K562 (cell line): ENCODE data around the gene DCAF11. TPM values are rescaled to one million over a fixed set of nuclear protein-coding genes. Genes with fewer than 3 reads are reported as not detected.
A peak's percentile ranks its signal among the peaks of the same experiment; 100 is the strongest.

Experiments
- ATAC-seq: fragments of 200-7000 bp; cut with Tn5 transposase; 3 replicates; pipeline ENCODE4 v1.9.1; 2020; ENCODE audit warnings: moderate library complexity
- BruUV-seq: library from RNA; stranded (reverse); fragments of 400-500 nt; replicated peaks from 2 replicates; lab custom pipeline; 2021; lab: Mats Ljungman, UMichigan
- CTCF ChIA-PET: fragments of 300-600 bp; formaldehyde crosslinking; extraction: SDS; loops from one replicate; lab custom pipeline; 2021; ENCODE audit warnings: low intra/inter-chr PET ratio; lab: Yijun Ruan, JAX
- POLR2A ChIA-PET: fragments of 300-600, 350-650 bp; sonication (Branson Sonifier 250); formaldehyde crosslinking; extraction: SDS; loops from one replicate; lab custom pipeline; 2021; ENCODE audit warnings: antibody characterized with exemption, inconsistent platforms; lab: Yijun Ruan, JAX
- DNase-seq, 4 experiments: peaks; one replicate each; pipeline versions ENCODE4 v3.0.0 to v3.0.0-alpha.2; 2011 to 2018; ENCODE audit warnings: low spot score in 3 of 4, mixed read lengths in 3 of 4; ENCODE audit errors: extremely low read depth in 1 of 4
- FAIRE-seq: peaks from 2 replicates; lab custom pipeline; 2011; peaks lifted over from hg19 to GRCh38; lab: Jason Lieb, UNC
- H2AFZ ChIP-seq: 2 replicates; pipeline ENCODE4 v1.6.0; 2011; ENCODE audit warnings: low read depth, low read length, control low read depth, inconsistent platforms
- H3K27ac ChIP-seq: fragments of 200-600 bp; 3 replicates; pipeline ENCODE4 v1.8.0; 2011; ENCODE audit warnings: low read depth, mild to moderate bottlenecking, control low read depth, inconsistent platforms, low read length, moderate library complexity, mixed read lengths; ENCODE audit errors: extremely low read depth
- H3K27me3 ChIP-seq, 2 experiments: fragments of 300-600 bp in 1 of 2; 2 replicates in 1 of 2; 3 replicates in 1 of 2; pipeline versions ENCODE4 v1.6.0 to v1.8.0; 2011; ENCODE audit warnings: inconsistent platforms in 2 of 2, low read length in 2 of 2, mild to moderate bottlenecking in 1 of 2, mixed read lengths in 1 of 2, moderate library complexity in 1 of 2; ENCODE audit not compliant: control insufficient read depth in 2 of 2, insufficient read depth in 2 of 2
- H3K36me3 ChIP-seq: fragments of 300-600 bp; 3 replicates; pipeline ENCODE4 v1.8.0; 2011; ENCODE audit warnings: mild to moderate bottlenecking, low read length, inconsistent platforms; ENCODE audit not compliant: control insufficient read depth, insufficient read depth
- H3K4me1 ChIP-seq, 2 experiments: fragments of 200-600 bp in 1 of 2; replicated peaks in 1 of 2; 2 replicates in 1 of 2; 3 replicates in 1 of 2; pipeline versions ENCODE4 v1.5.1 to v1.8.0; 2011; ENCODE audit warnings: inconsistent platforms in 2 of 2, low read length in 2 of 2, mild to moderate bottlenecking in 1 of 2, mixed read lengths in 1 of 2, moderate library complexity in 1 of 2; ENCODE audit not compliant: control insufficient read depth in 2 of 2, insufficient read depth in 2 of 2
- H3K4me2 ChIP-seq: 2 replicates; pipeline ENCODE4 v1.6.1; 2011; ENCODE audit warnings: low read length, control low read depth, inconsistent platforms, mixed read lengths; ENCODE audit not compliant: insufficient read depth
- H3K4me3 ChIP-seq: fragments of 200-600 bp; sonication (generic), shearing (Covaris generic); 2 replicates; pipeline ENCODE4 v1.5.1; 2016; ENCODE audit warnings: control low read depth, inconsistent platforms
- H3K79me2 ChIP-seq: fragments of 200-600 bp; 3 replicates; pipeline ENCODE4 v1.8.0; 2011; ENCODE audit warnings: low read length, inconsistent platforms; ENCODE audit not compliant: control insufficient read depth, insufficient read depth
- H3K9ac ChIP-seq, 2 experiments: 2 replicates each; pipeline versions ENCODE4 v1.6.0 to v1.6.1; 2011; ENCODE audit warnings: low read depth in 2 of 2, low read length in 2 of 2, control low read depth in 1 of 2, inconsistent platforms in 1 of 2, mild to moderate bottlenecking in 1 of 2, mixed read lengths in 1 of 2; ENCODE audit not compliant: insufficient read depth in 1 of 2
- H3K9me1 ChIP-seq: one replicate; pipeline ENCODE4 v1.6.0; 2011; ENCODE audit warnings: inconsistent platforms, mild to moderate bottlenecking, low read length, moderate library complexity; ENCODE audit not compliant: control insufficient read depth, insufficient read depth
- H3K9me3 ChIP-seq: replicated peaks from 2 replicates; pipeline ENCODE4 v1.5.1; 2011; ENCODE audit warnings: low read depth, low read length, inconsistent platforms; ENCODE audit not compliant: control insufficient read depth, insufficient read depth
- H4K20me1 ChIP-seq: replicated peaks from 2 replicates; pipeline ENCODE4 v1.6.1; 2011; ENCODE audit warnings: low read length, inconsistent platforms, mixed read lengths; ENCODE audit not compliant: control insufficient read depth, insufficient read depth
- ARNT ChIP-seq, 2 experiments: fragments of 450-650 bp; IDR thresholded peaks; 2 replicates each; pipeline ENCODE4 v1.6.1; 2016; ENCODE audit warnings: mild to moderate bottlenecking in 1 of 2
- ASH1L ChIP-seq: fragments of 450-650 bp; IDR thresholded peaks from 2 replicates; pipeline ENCODE4 v1.6.1; 2018; ENCODE audit warnings: borderline replicate concordance, mild to moderate bottlenecking, low read depth; ENCODE audit not compliant: partially characterized antibody
- CCNT2 ChIP-seq: IDR thresholded peaks from 2 replicates; pipeline ENCODE4 v1.6.1; 2011; ENCODE audit warnings: borderline replicate concordance, low read depth, mild to moderate bottlenecking, moderate library complexity, mixed read lengths, low read length; ENCODE audit not compliant: insufficient read length; ENCODE audit errors: extremely low read depth
- ETV6 ChIP-seq, 3 experiments: fragments of 150-350 bp in 1 of 3; sonication (generic) in 1 of 3; formaldehyde crosslinking in 1 of 3; IDR thresholded peaks; 2 replicates each; pipeline versions ENCODE4 v1.6.1 to v1.8.0; 2014 to 2022; ENCODE audit warnings: borderline replicate concordance in 2 of 3, low read depth in 2 of 3, antibody characterized with exemption in 1 of 3, low read length in 1 of 3, mild to moderate bottlenecking in 1 of 3, missing genetic modification reagents in 1 of 3
- HCFC1 ChIP-seq: IDR thresholded peaks from 2 replicates; pipeline ENCODE4 v1.6.1; 2012; ENCODE audit warnings: low read depth, low read length, improper control_type of control experiment
- JUN ChIP-seq, 2 experiments: sonication (generic) in 1 of 2; formaldehyde crosslinking in 1 of 2; IDR thresholded peaks; 2 replicates each; pipeline versions ENCODE4 v1.6.1 to v1.8.0; 2012 to 2022; ENCODE audit warnings: borderline replicate concordance in 2 of 2, mild to moderate bottlenecking in 2 of 2, improper control_type of control experiment in 1 of 2, low read depth in 1 of 2, low read length in 1 of 2, missing genetic modification reagents in 1 of 2
- MAZ ChIP-seq, 2 experiments: fragments of 450-650 bp in 1 of 2; sonication (generic) in 1 of 2; formaldehyde crosslinking; IDR thresholded peaks in 1 of 2; conservative IDR thresholded peaks in 1 of 2; 2 replicates each; pipeline versions ENCODE4 v1.4.0 to v1.5.0; 2020; ENCODE audit warnings: mild to moderate bottlenecking in 1 of 2, missing genetic modification reagents in 1 of 2
- NFRKB ChIP-seq: fragments of 450-650 bp; IDR thresholded peaks from 2 replicates; pipeline ENCODE4 v1.6.1; 2016; ENCODE audit warnings: low read depth
- SRF ChIP-seq, 2 experiments: fragments of 250-450, 450-650 bp in 1 of 2; sonication (Bioruptor Pico) in 1 of 2; sonication (generic) in 1 of 2; formaldehyde crosslinking; IDR thresholded peaks; 2 replicates each; pipeline versions ENCODE4 v1.5.0 to v1.5.1; 2020 to 2022; ENCODE audit warnings: mild to moderate bottlenecking in 1 of 2, missing genetic modification reagents in 1 of 2
- ZKSCAN3 ChIP-seq: fragments of 250-450 bp; sonication (Bioruptor Pico); IDR thresholded peaks from 2 replicates; pipeline ENCODE4 v1.4.0; 2020
- ZNF175 ChIP-seq: fragments of 200-800 bp; sonication (Bioruptor generic); IDR thresholded peaks from 2 replicates; pipeline ENCODE4 v1.6.1; 2016; ENCODE audit warnings: low read depth, mild to moderate bottlenecking, missing genetic modification characterization, missing compliant biosample characterization
- WGBS: fragments of 100-300 bp; shearing (Covaris generic); methylation state at CpG from one replicate; pipeline ENCODE4 v1.1.6; 2016; ENCODE audit warnings: low coverage, mixed read lengths; ENCODE audit not compliant: insufficient coverage; ENCODE audit errors: missing lambda C conversion rate; 5-methylcytosine and 5-hydroxymethylcytosine counted together
- in situ Hi-C: fragments of 300-500 bp; cut with MboI; formaldehyde crosslinking; loops from 4 replicates; pipeline ENCODE4 v1.15.0; 2018; ENCODE audit warnings: inconsistent platforms, mixed read lengths
- intact Hi-C: fragments of 100-400 bp; cut with micrococcal nuclease; formaldehyde crosslinking; loops from 2 replicates; pipeline ENCODE4 v1.14.2; 2022
- polyA plus RNA-seq, 8 experiments: library from polyadenylated mRNA; depleted of rRNA in 4 of 8; stranded (reverse) in 5 of 8; unstranded in 3 of 8; fragments of >200 nt; fragmentation: Nextera tagmentation in 2 of 8; fragmentation: Illumina TruSeq in 1 of 8; extraction: Ambion mirVana in 2 of 8; extraction: Trizol in 1 of 8; gene quantifications; 2 replicates each; pipeline versions ENCODE4 v1.2.1 to v1.2.3, GENCODE V29; 2011 to 2014; ENCODE audit warnings: inconsistent platforms in 1 of 8, missing spikeins in 1 of 8
- total RNA-seq, 7 experiments: library from RNA; depleted of rRNA in 6 of 7; stranded (reverse); fragments of >200 nt in 6 of 7; fragmentation: Illumina TruSeq in 2 of 7; extraction: Trizol in 2 of 7; gene quantifications; 2 replicates each; pipeline versions ENCODE4 v1.2.1 to v1.2.3, GENCODE V29; 2011 to 2021; ENCODE audit warnings: low replicate concordance in 1 of 7
- TF ChIP-seq, protein P1 (sequence below): sonication (generic); formaldehyde crosslinking; IDR thresholded peaks from 2 replicates; pipeline ENCODE4 v1.8.0; 2022; ENCODE audit warnings: mild to moderate bottlenecking, low read depth, missing genetic modification reagents
- TF ChIP-seq, protein P2 (sequence below): fragments of 200-400 bp; formaldehyde crosslinking; IDR thresholded peaks from 2 replicates; pipeline ENCODE4 v1.6.1; 2017; ENCODE audit warnings: mild to moderate bottlenecking, low read depth, low read length, moderate library complexity
- TF ChIP-seq, protein P3 (sequence below): fragments of 450-650 bp; conservative IDR thresholded peaks from 2 replicates; pipeline ENCODE4 v1.6.1; 2016; ENCODE audit warnings: missing genetic modification characterization, low read depth, mild to moderate bottlenecking, missing compliant biosample characterization, moderate library complexity

The DCAF11 gene
- total and polyA plus RNA-seq, 9 of the 15 experiments (the other 6 are each of a cell fraction or from before 2014, with no cell fraction given) = 8.5 to 46.2 (median 36.4) TPM

- POLR2A ChIA-PET = interaction anchor here (0.6 to 1.6 kb wide), 6 partner anchors 11 to 1225 kb away, joined by 3 to 15 read pairs (median 4); partner anchors contain the start of genes DCAF11, NRL and PCK2
- no TSS peak for BruUV-seq
- peaks cover 17% of the 10 kb centered on the region for H3K79me2 ChIP-seq
- peaks cover 7 to 34% of the 10 kb centered on the region in 2 experiments; a peak in 4 of 5 replicates for H3K4me1 ChIP-seq
- no peaks in the 10 kb centered on the region; the same call in 1 of the 2 replicates for H4K20me1 ChIP-seq
- peak within 1 kb of the TSS; percentile 92 for H3K4me3 ChIP-seq
- in situ Hi-C loops (no loop called here), intact Hi-C loops (no loop called here)
- FAIRE-seq (peak; percentile 79), ATAC-seq (peak; percentile 97), DNase-seq (peak; percentile 91 to 95 (median 92))
- CTCF ChIA-PET = no interaction called here
- no peaks in the 10 kb centered on the region for H3K9me1 ChIP-seq
- H3K9me3 ChIP-seq = no peaks in the 10 kb centered on the region
- peaks cover 24% of the 10 kb centered on the region for H3K36me3 ChIP-seq
- H3K27me3 ChIP-seq = no peaks in the 10 kb centered on the region
- peak within 1 kb of the TSS; percentile 84 for H3K4me2 ChIP-seq
- H3K27ac ChIP-seq = peak within 1 kb of the TSS; percentile 76
- H3K9ac ChIP-seq = peak within 1 kb of the TSS; percentile 71 to 93
- peak within 1 kb of the TSS; percentile 91 for H2AFZ ChIP-seq
- 1% methylated on average over 23 of the region's 75 CpGs for WGBS
- no peak for TF ChIP-seq NFRKB
- no peak for TF ChIP-seq ASH1L
- TF ChIP-seq, protein P1, sequence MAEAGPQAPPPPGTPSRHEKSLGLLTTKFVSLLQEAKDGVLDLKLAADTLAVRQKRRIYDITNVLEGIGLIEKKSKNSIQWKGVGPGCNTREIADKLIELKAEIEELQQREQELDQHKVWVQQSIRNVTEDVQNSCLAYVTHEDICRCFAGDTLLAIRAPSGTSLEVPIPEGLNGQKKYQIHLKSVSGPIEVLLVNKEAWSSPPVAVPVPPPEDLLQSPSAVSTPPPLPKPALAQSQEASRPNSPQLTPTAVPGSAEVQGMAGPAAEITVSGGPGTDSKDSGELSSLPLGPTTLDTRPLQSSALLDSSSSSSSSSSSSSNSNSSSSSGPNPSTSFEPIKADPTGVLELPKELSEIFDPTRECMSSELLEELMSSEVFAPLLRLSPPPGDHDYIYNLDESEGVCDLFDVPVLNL (CRISPR knock-in tag) = no peak
- TF ChIP-seq MAZ (CRISPR knock-in tag; conservative IDR thresholded peaks at IDR 0.05 in 1 of 2, IDR thresholded peaks at IDR 0.05 in 1 of 2) = peak in 1 of 2 experiments; percentile 85
- no peak for TF ChIP-seq JUN (IDR thresholded peaks at IDR 0.05; ENCODE audit: borderline replicate concordance, low read depth, low read length)
- no peak for TF ChIP-seq JUN (CRISPR knock-in tag; IDR thresholded peaks at IDR 0.05; ENCODE audit: borderline replicate concordance)
- TF ChIP-seq, protein P2, sequence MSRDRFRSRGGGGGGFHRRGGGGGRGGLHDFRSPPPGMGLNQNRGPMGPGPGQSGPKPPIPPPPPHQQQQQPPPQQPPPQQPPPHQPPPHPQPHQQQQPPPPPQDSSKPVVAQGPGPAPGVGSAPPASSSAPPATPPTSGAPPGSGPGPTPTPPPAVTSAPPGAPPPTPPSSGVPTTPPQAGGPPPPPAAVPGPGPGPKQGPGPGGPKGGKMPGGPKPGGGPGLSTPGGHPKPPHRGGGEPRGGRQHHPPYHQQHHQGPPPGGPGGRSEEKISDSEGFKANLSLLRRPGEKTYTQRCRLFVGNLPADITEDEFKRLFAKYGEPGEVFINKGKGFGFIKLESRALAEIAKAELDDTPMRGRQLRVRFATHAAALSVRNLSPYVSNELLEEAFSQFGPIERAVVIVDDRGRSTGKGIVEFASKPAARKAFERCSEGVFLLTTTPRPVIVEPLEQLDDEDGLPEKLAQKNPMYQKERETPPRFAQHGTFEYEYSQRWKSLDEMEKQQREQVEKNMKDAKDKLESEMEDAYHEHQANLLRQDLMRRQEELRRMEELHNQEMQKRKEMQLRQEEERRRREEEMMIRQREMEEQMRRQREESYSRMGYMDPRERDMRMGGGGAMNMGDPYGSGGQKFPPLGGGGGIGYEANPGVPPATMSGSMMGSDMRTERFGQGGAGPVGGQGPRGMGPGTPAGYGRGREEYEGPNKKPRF = no peak
- no peak for TF ChIP-seq ZNF175 (CRISPR knock-in tag)
- no peak for TF ChIP-seq ARNT (IDR thresholded peaks at IDR 0.05)
- TF ChIP-seq, protein P3, sequence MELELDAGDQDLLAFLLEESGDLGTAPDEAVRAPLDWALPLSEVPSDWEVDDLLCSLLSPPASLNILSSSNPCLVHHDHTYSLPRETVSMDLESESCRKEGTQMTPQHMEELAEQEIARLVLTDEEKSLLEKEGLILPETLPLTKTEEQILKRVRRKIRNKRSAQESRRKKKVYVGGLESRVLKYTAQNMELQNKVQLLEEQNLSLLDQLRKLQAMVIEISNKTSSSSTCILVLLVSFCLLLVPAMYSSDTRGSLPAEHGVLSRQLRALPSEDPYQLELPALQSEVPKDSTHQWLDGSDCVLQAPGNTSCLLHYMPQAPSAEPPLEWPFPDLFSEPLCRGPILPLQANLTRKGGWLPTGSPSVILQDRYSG (tag) = no peak
- TF ChIP-seq SRF (CRISPR knock-in tag; IDR thresholded peaks at IDR 0.05) = peak in 1 of 2 experiments; percentile 62; a peak in 1 of 4 replicates
- no peak for TF ChIP-seq ETV6 (IDR thresholded peaks at IDR 0.05; ENCODE audit: borderline replicate concordance in 1 of 2, low read depth in 2 of 2, low read length in 1 of 2)
- no peak for TF ChIP-seq ETV6 (CRISPR knock-in tag; IDR thresholded peaks at IDR 0.05; ENCODE audit: borderline replicate concordance)
- TF ChIP-seq ZKSCAN3 = no peak
- TF ChIP-seq HCFC1 = no peak; the same call in 1 of the 2 replicates
- TF ChIP-seq CCNT2 = peak; percentile 67
Observed at GRCh38 chr14:24135834-24136683, 21.5 kb downstream of the DCAF11 start, which contains the start of gene PSME1. Gene PSME1, plus strand, starts transcription at chr14:24136194. Its CDS starts 69 bp downstream, at chr14:24136263.
